Panc1 (cell line): ENCODE results near the gene MRPS34. TPM values are rescaled to one million over a fixed set of nuclear protein-coding genes. Genes with fewer than 3 reads are reported as not detected.

Experiments used
- ATAC-seq: fragments of 200-7000 bp; cut with Tn5 transposase; 2 replicates; pipeline ENCODE4 v1.9.1; 2020; ENCODE audit warnings: mild to moderate bottlenecking, moderate library complexity
- BruUV-seq: library from RNA; stranded (reverse); fragments of 400-500 nt; replicated peaks from 2 replicates; lab custom pipeline; 2021; lab: Mats Ljungman, UMichigan
- CTCF ChIA-PET: fragments of 300-600 bp; sonication (Branson Sonifier 250); formaldehyde crosslinking; loops from one replicate; lab custom pipeline; 2022; ENCODE audit warnings: antibody characterized with exemption; lab: Charles Lee
- POLR2A ChIA-PET: fragments of 300-600 bp; sonication (Branson Sonifier 250); formaldehyde crosslinking; loops from one replicate; lab custom pipeline; 2022; ENCODE audit warnings: antibody characterized with exemption; lab: Charles Lee
- DNase-seq: peaks from one replicate; pipeline ENCODE4 v3.0.0-alpha.2; 2010; ENCODE audit warnings: low read depth, low spot score
- H3K27ac ChIP-seq: 2 replicates; pipeline ENCODE4 v1.5.1; 2011; ENCODE audit warnings: mild to moderate bottlenecking, low read length, inconsistent platforms
- H3K27me3 ChIP-seq: fragments of 200-500 bp; sonication (Bioruptor generic); 2 replicates; pipeline ENCODE4 v1.6.0; 2014; ENCODE audit warnings: low read length, inconsistent platforms; ENCODE audit not compliant: control insufficient read depth, insufficient read depth
- H3K36me3 ChIP-seq: fragments of 200-500 bp; sonication (Bioruptor generic); 2 replicates; pipeline ENCODE4 v1.5.1; 2014; ENCODE audit warnings: inconsistent platforms, mild to moderate bottlenecking, low read length, moderate library complexity; ENCODE audit not compliant: control insufficient read depth, insufficient read depth
- H3K4me1 ChIP-seq: 2 replicates; pipeline ENCODE4 v1.5.1; 2011; ENCODE audit warnings: inconsistent platforms, mild to moderate bottlenecking, low read length, moderate library complexity; ENCODE audit not compliant: control insufficient read depth, insufficient read depth
- H3K4me3 ChIP-seq, 2 experiments: 2 replicates each; pipeline ENCODE4 v1.5.1; 2011 to 2012; ENCODE audit warnings: low read depth in 2 of 2, low read length in 2 of 2, mild to moderate bottlenecking in 2 of 2, inconsistent platforms in 1 of 2, moderate library complexity in 1 of 2
- H3K9me3 ChIP-seq: fragments of 200-500 bp; sonication (Bioruptor generic); 2 replicates; pipeline ENCODE4 v1.5.1; 2014; ENCODE audit warnings: low read depth, mild to moderate bottlenecking, inconsistent platforms, low read length, moderate library complexity; ENCODE audit not compliant: control insufficient read depth, insufficient read depth
- CTCF ChIP-seq: fragments of 450-650 bp; IDR thresholded peaks from 2 replicates; pipeline ENCODE4 v1.5.1; 2017; ENCODE audit warnings: mild to moderate bottlenecking
- POLR2AphosphoS5 ChIP-seq: IDR thresholded peaks from 2 replicates; pipeline ENCODE4 v1.6.1; 2012; ENCODE audit warnings: mild to moderate bottlenecking, low read depth, low read length, moderate library complexity
- REST ChIP-seq, 2 experiments: IDR thresholded peaks; 2 replicates each; pipeline ENCODE4 v1.6.1; 2011 to 2012; ENCODE audit warnings: low read depth in 2 of 2, control low read depth in 1 of 2, low read length in 1 of 2, mild to moderate bottlenecking in 1 of 2, moderate library complexity in 1 of 2; ENCODE audit not compliant: insufficient read depth in 1 of 2
- SIN3A ChIP-seq: IDR thresholded peaks from 2 replicates; pipeline ENCODE4 v1.6.1; 2012; ENCODE audit warnings: low read depth, mild to moderate bottlenecking, low read length, moderate library complexity, borderline replicate concordance; ENCODE audit not compliant: insufficient read depth
- TCF7L2 ChIP-seq: IDR thresholded peaks from 2 replicates; pipeline ENCODE4 v1.6.1; 2011; ENCODE audit warnings: mild to moderate bottlenecking, low read depth, low read length, inconsistent platforms
- in situ Hi-C: cut with HindIII; loops from 2 replicates; pipeline ENCODE4 v1.10.0; 2016; ENCODE audit warnings: low sequenced_read_pairs, low pct_unique_long_range_greater_than_20kb
- intact Hi-C: fragments of 100-400 bp; cut with micrococcal nuclease; formaldehyde crosslinking; loops from one replicate; pipeline ENCODE4 v1.10.0; 2022; ENCODE audit not compliant: unreplicated experiment
- total RNA-seq: library from RNA; stranded (reverse); gene quantifications from one replicate; pipeline ENCODE4 v1.2.1, GENCODE V29; 2021; ENCODE audit not compliant: unreplicated experiment

MRPS34 gene
- total RNA-seq, 1 experiment from 2014 or later, result 187 TPM

GRCh38 chr16:1758923-1759322, 14.0 kb downstream of the MRPS34 start:
- in situ Hi-C loops, result no loop called here
- no TSS peak for BruUV-seq
- no peak for DNase-seq
- ChIA-PET POLR2A (no interaction called here), CTCF (no interaction called here)
- H3K4me1 ChIP-seq, result no peaks in the 10 kb centered on the region
- no peaks in the 10 kb centered on the region for H3K27me3 ChIP-seq
- H3K4me3 ChIP-seq, result no peak overlapping the region
- H3K36me3 ChIP-seq, result no peaks in the 10 kb centered on the region
- TF ChIP-seq TCF7L2 (no peak), CTCF (no peak), POLR2AphosphoS5 (no peak), SIN3A (no peak), REST (IDR thresholded peaks at IDR 0.05; ENCODE audit: insufficient read depth in 1 of 2, low read depth in 2 of 2, low read length in 1 of 2) (no peak)
- intact Hi-C loops, result no loop called here
- no peak overlapping the region for H3K27ac ChIP-seq
- ATAC-seq, result no peak
- H3K9me3 ChIP-seq, result no peaks in the 10 kb centered on the region

- H3K4me3 ChIP-seq, result no peak overlapping the region
- no peak overlapping the region for H3K27ac ChIP-seq
- no TSS peak for BruUV-seq
- intact Hi-C loops (no loop called here), in situ Hi-C loops (no loop called here)
- DNase-seq (no peak), ATAC-seq (no peak; the same call in 1 of the 2 replicates)
- H3K36me3 ChIP-seq, result no peaks in the 10 kb centered on the region
- no peaks in the 10 kb centered on the region for H3K27me3 ChIP-seq
- ChIA-PET CTCF (no interaction called here), POLR2A (no interaction called here)
- no peaks in the 10 kb centered on the region for H3K4me1 ChIP-seq
- TF ChIP-seq REST (IDR thresholded peaks at IDR 0.05; ENCODE audit: insufficient read depth in 1 of 2, low read depth in 2 of 2, low read length in 1 of 2) (no peak), SIN3A (no peak), TCF7L2 (no peak), CTCF (no peak)
- no peaks in the 10 kb centered on the region for H3K9me3 ChIP-seq
Observed at GRCh38 chr16:1757714-1758461, 15.0 kb downstream of the MRPS34 start.
